Neuron (in vitro differentiated cells): ENCODE results near the gene SLC5A10.
"Not testable (repeated sequence)": the region's sequence is repeated elsewhere in the genome, so short reads cannot be mapped to it uniquely, and the experiment has no call there.

ENCODE experiments used
- H2AFZ ChIP-seq: one replicate; pipeline ENCODE4 v1.6.1; 2013; ENCODE audit warnings: low read depth, mild to moderate bottlenecking, inconsistent platforms, low read length, moderate library complexity
- H3K27me3 ChIP-seq: one replicate; pipeline ENCODE4 v1.6.1; 2013; ENCODE audit warnings: low read length; ENCODE audit not compliant: insufficient read depth
- H3K36me3 ChIP-seq: one replicate; pipeline ENCODE4 v1.6.1; 2013; ENCODE audit warnings: low read length; ENCODE audit not compliant: insufficient read depth
- H3K4me1 ChIP-seq: one replicate; pipeline ENCODE4 v1.6.1; 2013; ENCODE audit warnings: low read length; ENCODE audit not compliant: insufficient read depth
- H3K4me3 ChIP-seq: 2 replicates; pipeline ENCODE4 v1.5.1; 2013; ENCODE audit warnings: mild to moderate bottlenecking, low read length, moderate library complexity
- H3K9me3 ChIP-seq: one replicate; pipeline ENCODE4 v1.6.1; 2013; ENCODE audit warnings: low read length

Gene SLC5A10

GRCh38 chr17:19062009-19062717 lies 110.2 kb downstream of the SLC5A10 start:
- H2AFZ ChIP-seq, H3K36me3 ChIP-seq, H3K9me3 ChIP-seq, H3K4me3 ChIP-seq, H3K4me1 ChIP-seq, H3K27me3 ChIP-seq: not testable (repeated sequence)

- not testable (repeated sequence) for H3K4me3 ChIP-seq, H3K27me3 ChIP-seq, H3K4me1 ChIP-seq, H2AFZ ChIP-seq, H3K36me3 ChIP-seq, H3K9me3 ChIP-seq
These were observed 110.9 kb downstream of the SLC5A10 start for GRCh38 chr17:19062718-19063325.

- not testable (repeated sequence) for H3K9me3 ChIP-seq, H3K4me1 ChIP-seq, H3K27me3 ChIP-seq, H2AFZ ChIP-seq, H3K4me3 ChIP-seq, H3K36me3 ChIP-seq
These were observed 111.5 kb downstream of the SLC5A10 start for GRCh38 chr17:19063326-19063956.

- H3K4me1 ChIP-seq, H3K9me3 ChIP-seq, H3K27me3 ChIP-seq, H3K36me3 ChIP-seq, H3K4me3 ChIP-seq, H2AFZ ChIP-seq: not testable (repeated sequence)
These were observed 112.4 kb downstream of the SLC5A10 start for GRCh38 chr17:19064378-19064777.

- not testable (repeated sequence) for H3K9me3 ChIP-seq, H3K27me3 ChIP-seq, H3K36me3 ChIP-seq, H3K4me3 ChIP-seq, H2AFZ ChIP-seq, H3K4me1 ChIP-seq
These were observed 118.6 kb downstream of the SLC5A10 start for GRCh38 chr17:19070318-19071168.
